MV-4-11 (cell line): ENCODE results near the gene PARP4.
"Not testable (repeated sequence)": the region's sequence is repeated elsewhere in the genome, so short reads cannot be mapped to it uniquely, and the experiment has no call there.

ENCODE experiments used
- DNase-seq: peaks from one replicate; lab custom pipeline; 2025; lab: John Stamatoyannopoulos, UW

Gene PARP4

GRCh38 chr13:24512197-24512907 lies at the start of gene PARP4:
Gene PARP4, minus strand, starts transcription at chr13:24512778. Its CDS starts 9,002 bp downstream, at chr13:24503776.
- DNase-seq = peak; percentile 88

GRCh38 chr13:24560579-24561187 lies 48.1 kb upstream of the PARP4 start:
- DNase-seq = not testable (repeated sequence)

GRCh38 chr13:24559431-24560218 lies 47.0 kb upstream of the PARP4 start:
- not testable (repeated sequence) for DNase-seq

GRCh38 chr13:24557081-24557480 lies 44.5 kb upstream of the PARP4 start:
- no peak for DNase-seq

GRCh38 chr13:24553892-24554291 lies 41.3 kb upstream of the PARP4 start:
- DNase-seq = not testable (repeated sequence)

- DNase-seq = not testable (repeated sequence)
Measured at GRCh38 chr13:24541476-24542352, 29.1 kb upstream of the PARP4 start.

GRCh38 chr13:24541127-24541475 lies 28.5 kb upstream of the PARP4 start:
- no peak for DNase-seq

- DNase-seq = no peak
Measured at GRCh38 chr13:24540236-24541126, 27.9 kb upstream of the PARP4 start.

GRCh38 chr13:24539500-24540165 lies 27.1 kb upstream of the PARP4 start:
- no peak for DNase-seq

GRCh38 chr13:24529478-24529877 lies 16.9 kb upstream of the PARP4 start:
- DNase-seq = no peak

- no peak for DNase-seq
Measured at GRCh38 chr13:24528816-24529398, 16.3 kb upstream of the PARP4 start.

- no peak for DNase-seq
Measured at GRCh38 chr13:24527266-24527775, 14.7 kb upstream of the PARP4 start.

GRCh38 chr13:24520733-24521132 lies 8.2 kb upstream of the PARP4 start:
- DNase-seq = no peak

- no peak for DNase-seq
Measured at GRCh38 chr13:24516919-24517318, 4.3 kb upstream of the PARP4 start.

GRCh38 chr13:24512908-24513213 lies 283 bp upstream of the PARP4 start:
- DNase-seq = no peak

GRCh38 chr13:24511816-24512196 lies 772 bp downstream of the PARP4 start:
- DNase-seq = no peak

GRCh38 chr13:24511019-24511815 lies 1.4 kb downstream of the PARP4 start:
- peak; percentile 70 for DNase-seq

- no peak for DNase-seq
Measured at GRCh38 chr13:24506698-24507335, 5.8 kb downstream of the PARP4 start.

GRCh38 chr13:24506283-24506682 lies 6.3 kb downstream of the PARP4 start:
- not testable (repeated sequence) for DNase-seq
